HG03280 (cell line): ENCODE measurements around the gene PIH1D1.
A peak's percentile ranks its signal among the peaks of the same experiment; 100 is the strongest.
"Not testable (repeated sequence)": the region's sequence is repeated elsewhere in the genome, so short reads cannot be mapped to it uniquely, and the experiment has no call there.

Source experiments
- ATAC-seq: cut with Tn5 transposase; IDR thresholded peaks from one replicate; pipeline ENCODE4 v1.9.1; 2021; ENCODE audit warnings: mild to moderate bottlenecking, moderate library complexity; ENCODE audit not compliant: unreplicated experiment

PIH1D1 gene

DNA sequence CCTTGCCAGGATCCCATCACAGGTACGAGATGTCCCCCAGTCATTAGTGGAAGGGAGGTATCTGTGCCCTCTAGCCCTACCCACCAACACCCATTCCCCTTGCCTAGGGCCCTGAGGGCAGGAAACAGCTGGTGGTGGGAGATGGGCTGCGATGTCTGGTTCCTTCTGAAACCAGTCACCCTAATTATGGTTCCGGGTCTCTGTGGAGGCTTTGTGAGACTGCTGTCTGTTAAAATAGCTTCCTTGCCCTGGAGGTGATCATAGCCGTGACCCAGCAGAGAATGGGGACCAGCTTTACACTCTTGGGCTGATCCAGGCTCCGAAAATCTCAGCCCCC lies 6.9 kb upstream of the PIH1D1 start:
- ATAC-seq: no peak

- ATAC-seq: no peak
These were observed 4.7 kb upstream of the PIH1D1 start for GRCh38 chr19:49456326-49456725.

GRCh38 chr19:49455773-49456172 lies 4.2 kb upstream of the PIH1D1 start:
- ATAC-seq: no peak

DNA sequence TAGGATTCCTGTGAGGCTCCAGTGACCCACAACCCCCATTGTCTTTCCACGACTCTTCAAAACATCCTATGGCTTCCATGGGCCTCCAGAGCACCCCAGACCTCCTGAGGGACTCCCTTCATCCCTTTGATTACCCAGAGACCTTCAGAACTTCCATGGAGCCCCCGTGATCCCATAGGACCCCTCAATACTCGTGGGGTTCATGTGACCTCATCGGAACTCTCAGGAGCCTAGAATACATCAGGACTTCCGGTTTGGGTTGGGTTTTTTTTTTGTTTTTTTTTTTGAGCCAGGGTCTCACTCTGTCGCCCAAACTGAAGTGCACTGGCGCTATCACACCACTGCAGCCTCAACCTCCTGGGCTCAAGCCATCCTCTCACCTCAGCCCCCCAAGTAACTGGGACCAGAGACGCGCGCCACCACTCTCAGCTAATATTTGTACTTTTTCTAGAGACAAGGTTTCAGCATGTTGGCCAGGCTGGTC lies 2.2 kb upstream of the PIH1D1 start:
- ATAC-seq: no peak

DNA sequence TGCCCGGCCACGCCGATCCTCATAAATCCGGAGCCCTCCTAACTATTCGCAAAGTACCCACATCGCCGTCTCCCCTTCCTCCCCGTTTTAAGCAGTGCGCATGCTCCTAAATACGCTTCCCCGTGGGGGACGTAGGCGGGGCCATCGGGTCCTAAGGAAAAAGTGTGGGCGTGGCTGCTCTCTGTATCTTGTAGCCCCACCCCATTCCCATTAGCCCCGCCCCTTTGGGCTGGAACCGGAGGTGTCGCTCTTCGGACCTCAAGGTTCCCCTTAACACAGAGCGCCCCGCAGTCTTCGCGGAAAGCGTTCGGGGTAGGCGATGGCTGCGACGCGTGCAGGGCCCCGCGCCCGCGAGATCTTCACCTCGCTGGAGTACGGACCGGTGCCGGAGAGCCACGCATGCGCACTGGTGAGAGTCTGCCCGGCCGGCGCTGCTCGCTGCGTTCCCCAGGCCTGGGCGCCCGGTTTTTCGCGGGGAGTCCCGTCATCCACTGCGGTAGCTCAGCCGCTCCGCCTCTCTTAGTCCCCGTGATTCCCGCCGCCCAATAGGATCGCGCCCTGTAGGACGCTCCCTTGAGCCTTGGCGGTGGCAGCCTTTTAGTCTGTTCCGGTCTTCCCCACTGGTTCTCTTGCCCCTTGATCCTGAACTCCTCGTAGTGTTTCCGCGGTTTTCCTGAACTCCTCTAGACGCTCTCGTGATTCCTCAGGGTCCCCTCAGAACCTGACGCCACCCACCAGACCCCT lies 1.6 kb upstream of the PIH1D1 start, which contains the start of gene ALDH16A1:
Gene ALDH16A1 (plus strand): TSS at position 213 of the 744 bp plus-strand sequence. CDS start 107 bp downstream, at position 320.
- peak; percentile 78 for ATAC-seq

DNA sequence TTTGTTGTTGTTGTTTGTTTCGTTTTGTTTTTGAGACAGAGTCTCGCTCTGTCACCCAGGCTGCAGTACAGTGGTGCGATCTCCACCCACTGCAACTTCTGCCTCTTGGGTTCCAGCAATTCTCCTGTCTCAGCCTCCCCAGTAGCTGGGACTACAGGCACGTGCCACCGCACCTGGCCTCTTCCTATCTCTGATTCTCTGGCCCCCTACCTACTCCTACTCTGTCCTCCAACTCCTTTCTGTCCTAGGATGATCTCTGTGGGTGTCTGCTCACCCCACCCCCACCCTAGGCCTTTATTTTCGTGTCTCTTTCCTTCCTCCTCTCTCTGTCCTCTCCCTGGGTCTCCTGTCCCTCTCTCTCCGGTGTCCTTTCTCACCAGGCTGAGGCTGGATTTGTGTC lies 1.2 kb downstream of the PIH1D1 start:
- no peak for ATAC-seq

GRCh38 chr19:49448432-49448786 lies 3.2 kb downstream of the PIH1D1 start:
- no peak for ATAC-seq

DNA sequence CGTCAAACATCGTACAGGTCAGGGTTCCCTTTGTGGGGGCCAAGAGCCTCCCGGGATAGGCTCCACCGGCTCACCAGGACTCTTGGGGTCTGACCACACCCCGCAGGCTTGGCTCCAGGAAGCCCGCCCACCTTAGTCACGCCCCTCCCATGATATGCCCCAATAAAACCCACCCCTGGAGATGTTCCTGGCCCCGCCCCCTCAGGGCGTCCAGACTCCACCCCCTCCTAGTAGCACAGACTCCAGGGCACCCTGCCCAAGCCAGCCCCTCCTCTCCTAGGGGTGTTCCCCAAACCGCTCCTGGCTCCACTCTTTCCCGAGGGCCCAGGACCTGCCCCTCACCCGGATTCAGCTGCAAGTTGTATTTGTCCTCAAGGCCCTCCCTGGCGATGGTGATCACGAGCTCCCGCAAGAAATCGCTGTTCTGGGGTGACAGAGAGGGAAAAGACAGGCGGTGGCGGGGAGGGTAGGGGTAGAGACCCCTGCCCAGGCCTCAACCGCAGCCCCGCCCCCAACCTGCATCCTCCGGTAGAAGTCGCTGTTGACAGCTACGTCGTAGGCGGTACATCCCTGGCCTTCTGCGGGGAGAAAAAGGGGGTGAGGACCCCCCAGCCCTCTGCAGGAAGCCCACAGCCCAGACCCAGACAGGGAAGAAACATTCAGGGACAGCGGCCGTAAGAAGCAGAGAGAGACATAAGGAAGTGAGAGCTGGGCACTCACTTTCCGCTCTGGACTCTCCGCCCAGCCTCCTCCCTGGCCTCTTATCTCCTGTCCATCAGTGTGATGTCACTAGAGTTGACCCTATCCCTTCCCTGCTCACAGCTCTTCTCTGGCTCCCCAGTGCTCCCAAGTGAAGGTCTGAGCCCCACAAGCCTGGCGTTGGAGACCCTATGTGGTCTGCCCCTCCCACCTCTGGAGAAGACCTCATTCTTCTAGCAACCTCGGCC lies 3.9 kb downstream of the PIH1D1 start:
- no peak for ATAC-seq

DNA sequence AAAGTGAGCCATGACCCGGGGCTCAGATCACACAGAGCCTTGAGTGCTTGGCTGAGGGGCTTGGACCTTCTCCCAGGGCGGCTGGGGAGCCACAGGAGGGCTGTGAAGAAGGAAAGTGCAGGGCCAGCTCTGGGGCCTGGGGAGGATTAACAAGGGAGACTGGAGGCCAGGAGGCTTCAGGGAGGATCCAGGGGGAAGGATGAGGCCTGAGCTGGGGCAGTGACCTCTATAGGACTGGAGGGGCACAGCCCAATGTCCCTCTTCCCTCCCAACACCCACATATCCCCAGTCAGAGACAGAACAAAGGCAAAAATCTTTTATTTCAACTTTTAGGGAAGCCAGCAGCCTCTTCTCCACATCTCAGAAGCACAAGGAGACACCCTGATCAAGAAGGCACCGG lies 5.6 kb downstream of the PIH1D1 start:
- no peak for ATAC-seq

DNA sequence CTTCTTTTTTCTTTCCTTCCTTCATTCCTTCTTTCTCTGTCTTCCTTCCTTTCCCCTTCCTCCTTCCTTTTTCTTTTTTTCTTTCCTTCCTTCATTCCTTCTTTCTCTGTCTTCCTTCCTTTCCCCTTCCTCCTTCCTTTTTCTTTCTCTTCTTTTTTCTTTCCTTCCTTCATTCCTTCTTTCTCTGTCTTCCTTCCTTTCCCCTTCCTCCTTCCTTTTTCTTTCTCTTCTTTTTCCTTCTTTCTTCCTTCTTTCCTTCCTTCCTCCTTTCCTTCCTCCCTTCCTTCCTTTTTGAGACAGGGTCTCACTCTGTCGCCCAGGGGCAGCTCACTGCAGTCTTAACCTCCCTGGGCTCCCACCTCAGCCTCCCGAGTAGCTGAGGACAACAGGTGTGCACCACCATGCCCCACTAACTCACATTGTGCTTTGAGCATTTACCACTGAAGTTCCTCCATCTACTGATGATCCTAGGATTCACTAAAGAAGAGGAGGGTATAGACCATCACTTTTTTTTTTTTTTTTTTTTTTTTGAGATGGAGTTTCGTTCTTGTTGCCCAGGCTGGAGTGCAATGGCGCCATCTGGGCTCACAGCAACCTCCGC lies 7.4 kb downstream of the PIH1D1 start:
- not testable (repeated sequence) for ATAC-seq

DNA sequence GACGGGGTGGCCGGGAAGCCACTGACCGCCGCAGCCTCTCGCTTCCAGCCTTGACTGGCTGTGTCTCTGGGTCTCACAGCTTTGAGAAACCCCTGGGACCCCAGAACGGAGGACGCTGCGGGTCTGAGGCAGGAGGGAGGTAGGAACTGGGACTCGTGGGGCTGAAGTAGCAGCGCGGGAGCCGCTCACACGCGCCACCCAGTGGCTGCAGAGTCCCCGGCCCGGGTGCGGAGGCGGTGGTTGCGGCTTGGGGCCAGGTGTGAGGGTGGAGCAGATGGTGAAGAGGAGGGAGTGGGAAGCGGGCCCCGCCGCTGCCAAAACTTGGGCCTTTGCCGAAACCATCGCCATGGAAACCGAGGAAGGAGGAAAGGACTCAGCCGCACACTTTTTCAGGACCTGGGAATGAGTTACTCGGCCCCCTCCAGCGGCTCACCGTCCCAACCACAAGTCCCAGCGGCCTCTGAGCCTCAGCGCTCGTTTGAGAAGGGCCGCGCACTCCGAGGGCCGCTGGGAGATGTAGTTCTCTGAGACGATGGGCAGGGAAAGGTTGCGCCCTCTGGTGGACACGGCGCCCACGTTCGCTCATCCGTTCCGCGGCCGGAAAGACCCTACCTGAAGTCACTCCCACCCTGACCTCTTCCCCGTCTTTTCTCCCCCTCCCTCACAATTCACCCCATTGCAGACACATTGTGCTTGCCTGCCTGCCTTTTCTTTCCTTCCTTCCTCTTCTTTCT lies 8.1 kb downstream of the PIH1D1 start:
- peak; percentile 79 for ATAC-seq

- ATAC-seq: peak; percentile 22
These were observed 8.7 kb downstream of the PIH1D1 start for GRCh38 chr19:49442771-49443365.

- ATAC-seq: no peak
These were observed 9.3 kb downstream of the PIH1D1 start for GRCh38 chr19:49442354-49442753.

DNA sequence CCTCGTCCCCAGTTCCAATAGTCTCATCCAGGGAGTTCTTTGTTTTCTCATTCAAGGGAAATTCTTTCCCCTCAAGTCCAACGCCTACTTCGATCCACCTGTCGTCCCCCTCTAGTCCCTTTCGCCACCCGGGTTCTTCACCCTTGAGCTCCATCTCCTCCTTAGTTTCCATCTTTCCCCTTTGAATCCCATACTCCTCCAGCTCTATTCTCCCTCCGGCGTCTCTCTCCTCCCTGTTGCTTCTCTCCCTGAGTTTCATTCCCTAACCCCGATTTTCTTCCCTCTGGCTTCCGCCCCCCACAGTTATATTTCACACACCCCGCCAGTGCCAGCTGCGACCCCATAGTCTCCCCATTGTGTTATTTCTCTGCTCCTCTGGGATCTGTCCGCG lies 9.7 kb downstream of the PIH1D1 start:
- no peak for ATAC-seq

DNA sequence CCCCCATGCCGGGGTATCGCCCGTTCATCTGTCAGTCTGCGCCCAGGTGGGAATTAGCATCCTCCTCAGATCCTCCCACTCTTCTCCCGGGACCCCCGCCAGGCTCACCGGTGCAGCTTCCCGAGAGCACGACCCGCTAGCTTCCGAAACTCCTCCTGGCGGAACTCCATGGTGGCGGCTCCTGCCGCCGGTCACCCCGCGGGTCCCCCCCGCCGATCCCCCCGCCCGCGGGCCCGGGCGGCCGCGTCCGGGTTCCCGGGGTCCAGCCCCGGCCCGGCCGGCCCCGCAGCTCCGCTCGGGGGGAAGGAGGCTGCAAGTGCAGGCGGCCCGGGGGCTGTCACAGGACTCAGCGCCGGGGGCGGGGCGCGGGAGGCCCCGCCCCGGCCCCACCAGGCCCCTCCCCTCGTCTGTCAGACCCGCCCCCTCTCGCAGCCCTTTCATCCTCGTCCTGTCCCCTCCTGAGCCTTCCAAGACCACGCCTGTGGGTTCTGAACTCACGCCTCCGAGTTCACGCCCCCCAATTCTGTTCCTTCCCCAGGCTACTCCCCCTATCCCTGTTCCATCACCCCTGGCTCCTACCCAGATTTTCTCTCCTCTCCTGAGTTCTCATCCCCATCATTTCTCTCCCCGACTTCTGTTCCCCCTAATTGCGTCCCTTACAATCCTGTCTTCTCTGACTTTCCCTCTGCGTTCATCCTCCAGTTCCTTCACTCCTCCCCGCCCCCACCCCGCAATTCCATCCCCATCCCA lies 10.2 kb downstream of the PIH1D1 start, which contains the start of gene SLC17A7:
Gene SLC17A7 (minus strand): TSS at position 318 of the 750 bp plus-strand sequence. CDS start 148 bp downstream, at position 170.
- ATAC-seq: no peak

- no peak for ATAC-seq
These were observed 11.0 kb downstream of the PIH1D1 start for GRCh38 chr19:49440439-49441209.

DNA sequence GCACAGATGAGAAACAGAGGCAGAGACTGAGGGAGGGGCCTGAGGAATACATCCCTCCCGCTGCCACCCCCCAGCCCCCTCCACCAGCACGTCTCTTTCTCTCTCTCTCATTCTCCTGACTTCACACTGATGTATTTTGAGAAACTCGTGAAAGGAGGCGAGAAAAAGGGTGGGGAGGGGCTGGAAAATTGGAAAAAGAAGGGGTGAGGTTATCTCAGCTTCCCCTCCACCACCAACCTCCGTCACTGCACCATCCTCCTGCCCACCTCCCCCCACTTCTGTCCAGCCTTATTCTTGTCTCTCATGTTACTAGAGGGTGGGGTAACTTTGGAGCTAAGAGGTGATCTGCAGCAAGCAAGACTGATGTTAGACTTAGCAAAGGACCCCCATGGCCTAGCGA lies 11.8 kb downstream of the PIH1D1 start:
- no peak for ATAC-seq

GRCh38 chr19:49438261-49438660 lies 13.4 kb downstream of the PIH1D1 start:
- ATAC-seq: no peak

- ATAC-seq: no peak
These were observed 14.4 kb downstream of the PIH1D1 start for GRCh38 chr19:49437231-49437630.
